GM12874 (cell line): Measurements from ENCODE around the gene GSK3B.

Experiments used
- CTCF ChIP-seq: IDR thresholded peaks from 2 replicates; pipeline ENCODE4 v1.5.1; 2011; ENCODE audit warnings: low read depth, mild to moderate bottlenecking, control low read depth, low read length, moderate library complexity; ENCODE audit not compliant: insufficient read depth

GSK3B gene

DNA sequence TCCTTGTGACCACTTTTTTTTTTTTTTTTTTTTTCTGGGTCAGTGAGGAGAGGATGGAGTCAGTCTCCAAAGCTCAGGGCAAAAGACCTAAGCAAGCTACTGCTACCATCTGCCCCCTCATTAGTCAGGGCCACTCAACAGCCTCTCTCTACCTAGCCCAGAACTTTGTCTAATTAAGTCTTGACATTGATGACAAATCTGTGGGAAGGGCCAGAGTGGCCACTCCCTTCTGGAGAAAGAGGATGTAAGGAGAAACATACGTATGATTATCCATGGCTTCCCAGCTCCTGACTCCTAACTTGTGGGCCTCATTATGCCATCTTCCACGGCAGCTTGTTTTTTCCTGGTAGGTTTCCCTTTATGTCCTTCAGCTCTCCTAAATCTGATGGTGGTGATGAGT is 274.4 kb downstream of the GSK3B start:
- TF ChIP-seq CTCF: no peak

DNA sequence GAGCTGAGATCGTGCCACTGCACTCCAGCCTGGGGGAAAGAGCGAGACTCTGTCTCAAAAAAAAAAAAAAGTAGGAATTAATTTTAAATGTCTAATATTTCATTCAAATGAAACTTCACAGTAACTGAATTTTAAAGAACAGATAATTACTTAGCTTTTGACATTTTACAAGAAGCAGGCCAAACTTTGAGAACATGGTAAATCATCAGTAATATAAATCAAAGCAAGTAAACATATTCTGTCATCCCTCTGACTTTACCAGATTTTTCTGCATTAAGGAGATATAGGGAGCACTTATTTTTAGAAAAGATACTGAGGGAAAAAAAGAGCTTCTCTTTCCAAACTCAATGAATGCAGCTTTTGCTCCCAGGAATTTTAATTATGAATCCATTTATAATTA is 275.3 kb downstream of the GSK3B start:
- no peak for TF ChIP-seq CTCF

GRCh38 chr3:119817583-119818363 is 276.5 kb downstream of the GSK3B start:
- TF ChIP-seq CTCF: no peak

DNA sequence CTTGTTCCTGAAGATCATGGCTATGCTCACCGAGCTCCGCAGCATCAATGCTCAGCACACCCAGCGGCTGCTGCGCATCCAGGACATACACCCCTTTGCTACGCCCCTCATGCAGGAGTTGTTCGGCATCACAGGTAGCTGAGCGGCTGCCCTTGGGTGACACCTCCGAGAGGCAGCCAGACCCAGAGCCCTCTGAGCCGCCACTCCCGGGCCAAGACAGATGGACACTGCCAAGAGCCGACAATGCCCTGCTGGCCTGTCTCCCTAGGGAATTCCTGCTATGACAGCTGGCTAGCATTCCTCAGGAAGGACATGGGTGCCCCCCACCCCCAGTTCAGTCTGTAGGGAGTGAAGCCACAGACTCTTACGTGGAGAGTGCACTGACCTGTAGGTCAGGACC is 277.2 kb downstream of the GSK3B start:
- no peak for TF ChIP-seq CTCF

DNA sequence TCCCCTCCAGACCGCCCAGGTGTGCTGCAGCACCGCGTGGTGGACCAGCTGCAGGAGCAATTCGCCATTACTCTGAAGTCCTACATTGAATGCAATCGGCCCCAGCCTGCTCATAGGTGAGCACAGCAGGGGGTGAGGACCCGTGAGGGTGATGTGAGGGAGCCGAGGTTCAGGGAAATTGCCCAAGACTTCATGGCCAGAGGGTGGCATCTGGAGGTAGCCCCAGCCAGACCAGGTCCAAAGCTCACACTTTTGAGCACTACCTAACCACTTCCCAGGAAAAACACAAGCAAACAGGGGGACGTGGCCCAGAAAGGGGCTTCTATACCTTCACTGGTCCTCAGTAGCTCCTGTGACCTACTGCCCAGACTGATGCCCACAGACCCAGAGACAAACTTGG is 278.5 kb downstream of the GSK3B start:
- TF ChIP-seq CTCF: no peak

DNA sequence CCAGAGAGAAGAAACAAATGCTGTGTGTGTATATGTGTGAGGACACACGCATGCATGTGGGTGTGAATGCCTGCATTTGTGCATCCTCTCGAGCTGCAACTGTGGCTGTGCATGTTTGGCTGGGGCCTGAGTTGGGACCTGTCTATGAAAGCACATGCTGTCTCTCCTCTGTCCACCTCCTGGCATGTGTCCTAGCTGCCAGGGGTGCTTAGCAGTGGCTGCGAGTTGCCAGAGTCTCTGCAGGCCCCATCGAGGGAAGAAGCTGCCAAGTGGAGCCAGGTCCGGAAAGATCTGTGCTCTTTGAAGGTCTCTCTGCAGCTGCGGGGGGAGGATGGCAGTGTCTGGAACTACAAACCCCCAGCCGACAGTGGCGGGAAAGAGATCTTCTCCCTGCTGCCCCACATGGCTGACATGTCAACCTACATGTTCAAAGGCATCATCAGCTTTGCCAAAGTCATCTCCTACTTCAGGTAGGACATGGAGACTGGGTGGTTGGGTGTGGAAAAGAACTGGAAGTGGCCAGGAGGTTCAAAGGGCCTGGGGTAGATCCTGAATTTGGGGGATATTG is 281.7 kb downstream of the GSK3B start:
- no peak for TF ChIP-seq CTCF

- TF ChIP-seq CTCF: peak; percentile 61
Measured at GRCh38 chr3:119810018-119810435, 284.2 kb downstream of the GSK3B start.
